Measurements from ENCODE around the gene PROSER2. TPM values are rescaled to one million over a fixed set of nuclear protein-coding genes. Genes with fewer than 3 reads are reported as not detected.

Gene PROSER2
- total RNA-seq, 4 donors from 2014 or later = 2.1 to 25.6 (median 6.5) TPM

- Histone ChIP-seq H3K36me3 (no peaks in the 10 kb centered on the region), H3K4me1 (no peaks in the 10 kb centered on the region), H3K27me3 (no peaks in the 10 kb centered on the region), H3K4me3 (no peak overlapping the region), H3K27ac (no peak overlapping the region), H3K9me3 (no peaks in the 10 kb centered on the region)
- no peak for DNase-seq
- TF ChIP-seq CTCF (IDR thresholded peaks at IDR 0.05) = no peak
- no peak for TF ChIP-seq POLR2A (IDR thresholded peaks at IDR 0.05)
- intact Hi-C loops (cut with DNase I; ENCODE audit: low total_unique reads) = no loop called here
These were observed 68.8 kb downstream of the PROSER2 start for GRCh38 chr10:11891776-11892486.

DNA sequence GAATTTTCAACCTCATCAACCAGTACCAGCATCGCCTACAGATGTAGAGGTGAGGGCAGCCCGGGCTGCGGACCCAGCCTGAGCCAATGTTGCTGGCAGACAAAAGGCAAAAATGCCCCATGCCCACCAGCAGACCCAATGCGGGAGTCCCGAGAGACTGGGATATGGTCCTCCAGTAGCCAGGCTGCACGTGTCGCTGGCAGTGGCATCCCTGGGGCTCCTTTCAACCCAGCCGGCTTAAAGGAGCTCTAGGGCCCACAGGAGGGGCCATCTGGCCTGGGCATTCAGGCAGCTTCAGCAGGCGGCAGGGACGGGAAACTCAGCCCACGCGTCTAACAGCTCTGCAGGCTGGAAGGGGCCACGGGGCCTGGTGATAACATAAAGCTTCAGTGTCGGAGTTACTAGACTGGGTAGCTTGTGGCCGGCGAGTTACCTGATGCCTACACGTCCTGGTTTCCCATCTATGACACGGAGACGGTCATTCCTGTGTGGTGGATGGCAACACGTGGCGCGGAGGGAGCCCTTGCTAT lies 70.7 kb downstream of the PROSER2 start:
- H3K27me3 ChIP-seq = no peaks in the 10 kb centered on the region
- no peaks in the 10 kb centered on the region for H3K36me3 ChIP-seq
- no peak overlapping the region for H3K27ac ChIP-seq
- no peak for DNase-seq
- no peaks in the 10 kb centered on the region for H3K4me1 ChIP-seq
- no peak overlapping the region for H3K4me3 ChIP-seq
- H3K9me3 ChIP-seq = no peaks in the 10 kb centered on the region
- no peak for TF ChIP-seq CTCF (IDR thresholded peaks at IDR 0.05)
- TF ChIP-seq POLR2A (IDR thresholded peaks at IDR 0.05) = no peak
- intact Hi-C loops (cut with DNase I; ENCODE audit: low total_unique reads) = no loop called here

DNA sequence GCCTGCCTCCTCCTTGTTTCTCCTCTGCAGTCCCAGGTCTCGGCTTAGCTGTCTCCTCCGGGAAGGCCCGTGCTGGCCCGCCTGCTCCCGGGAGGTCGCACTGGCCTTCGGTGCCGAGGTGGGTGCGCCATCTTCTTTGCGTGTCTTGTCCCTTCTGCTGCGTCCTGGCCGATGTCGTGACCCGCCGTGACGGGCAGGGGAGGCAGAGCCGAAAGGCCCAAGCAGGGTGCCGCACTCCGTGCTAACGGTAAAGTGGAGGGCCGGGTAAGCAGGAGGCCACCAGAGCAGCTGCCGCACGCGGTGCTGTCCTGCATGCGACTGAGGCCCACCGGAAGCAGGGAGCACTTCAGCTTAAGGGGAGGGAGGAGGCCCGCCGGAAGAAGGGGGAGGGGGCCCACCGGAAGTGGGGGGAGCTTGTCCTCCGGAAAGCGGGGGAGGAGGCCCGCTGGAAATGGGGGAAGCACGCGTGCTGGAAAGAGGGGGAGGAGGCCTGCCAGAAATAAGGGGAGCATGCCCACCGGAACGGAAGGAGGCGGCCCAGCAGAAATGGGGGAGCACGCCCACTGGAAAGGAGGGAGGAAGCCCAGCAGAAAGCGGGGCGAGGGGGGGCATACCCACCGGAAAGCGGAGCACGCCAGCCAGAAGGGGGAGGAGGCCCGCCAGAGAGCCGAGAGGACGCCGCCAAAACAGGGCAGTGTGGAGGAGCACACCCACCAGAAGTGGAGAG lies 71.4 kb downstream of the PROSER2 start:
- intact Hi-C loops (cut with DNase I; ENCODE audit: low total_unique reads) = no loop called here
- no peak overlapping the region for H3K27ac ChIP-seq
- no peak overlapping the region for H3K4me3 ChIP-seq
- H3K27me3 ChIP-seq = no peaks in the 10 kb centered on the region
- no peak for TF ChIP-seq POLR2A (IDR thresholded peaks at IDR 0.05)
- no peak for TF ChIP-seq CTCF (IDR thresholded peaks at IDR 0.05)
- H3K9me3 ChIP-seq = no peaks in the 10 kb centered on the region
- no peaks in the 10 kb centered on the region for H3K36me3 ChIP-seq
- no peak for DNase-seq
- H3K4me1 ChIP-seq = no peaks in the 10 kb centered on the region

- Histone ChIP-seq H3K4me3 (no peak overlapping the region), H3K9me3 (no peaks in the 10 kb centered on the region), H3K4me1 (no peaks in the 10 kb centered on the region), H3K27ac (no peak overlapping the region), H3K27me3 (no peaks in the 10 kb centered on the region), H3K36me3 (no peaks in the 10 kb centered on the region)
- no peak for DNase-seq
- intact Hi-C loops (cut with DNase I; ENCODE audit: low total_unique reads) = no loop called here
- TF ChIP-seq POLR2A (IDR thresholded peaks at IDR 0.05) = no peak
- no peak for TF ChIP-seq CTCF (IDR thresholded peaks at IDR 0.05)
These were observed 71.9 kb downstream of the PROSER2 start for GRCh38 chr10:11895108-11895466.

DNA sequence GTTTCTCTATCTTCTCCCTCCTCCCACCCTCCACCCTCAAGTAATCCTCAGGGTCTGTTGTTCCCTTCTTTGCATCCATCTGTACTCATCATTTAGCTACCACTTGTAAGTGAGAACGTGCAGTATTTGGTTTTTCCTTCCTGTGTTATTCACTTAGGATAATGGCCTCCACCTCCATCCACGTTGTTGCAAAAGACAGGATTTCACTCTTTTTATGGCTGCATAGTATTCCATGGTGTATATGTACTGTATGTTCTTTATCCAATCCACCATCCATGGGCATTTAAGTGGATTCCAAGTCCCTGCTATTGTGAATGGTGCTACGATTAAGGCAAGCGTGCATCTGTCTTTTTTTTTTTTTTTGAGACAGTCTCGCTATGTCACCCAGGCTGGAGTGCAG lies 72.4 kb downstream of the PROSER2 start:
- no peaks in the 10 kb centered on the region for H3K4me1 ChIP-seq
- H3K4me3 ChIP-seq = no peak overlapping the region
- TF ChIP-seq POLR2A (IDR thresholded peaks at IDR 0.05) (no peak), CTCF (IDR thresholded peaks at IDR 0.05) (no peak)
- H3K27ac ChIP-seq = no peak overlapping the region
- intact Hi-C loops (cut with DNase I; ENCODE audit: low total_unique reads) = no loop called here
- no peaks in the 10 kb centered on the region for H3K27me3 ChIP-seq
- no peak for DNase-seq
- H3K36me3 ChIP-seq = no peaks in the 10 kb centered on the region
- no peaks in the 10 kb centered on the region for H3K9me3 ChIP-seq

All from uterus (tissue), 4 donors.